Activated CD8-positive, alpha-beta memory T cell treated with anti-CD3 and anti-CD28 coated beads for 4 hours (primary cell): Measurements from ENCODE around the gene ACVR1B.

Experiments
- DNase-seq, 2 donors: peaks; one replicate each; pipeline ENCODE4 v3.0.0-alpha.2; 2020; ENCODE audit warnings: low read depth in 2 of 2

ACVR1B gene

GRCh38 chr12:51917041-51917590 lies 34.4 kb upstream of the ACVR1B start:
- no peak for DNase-seq

- DNase-seq, result no peak
Measured at GRCh38 chr12:51917746-51918453, 33.6 kb upstream of the ACVR1B start.

DNA sequence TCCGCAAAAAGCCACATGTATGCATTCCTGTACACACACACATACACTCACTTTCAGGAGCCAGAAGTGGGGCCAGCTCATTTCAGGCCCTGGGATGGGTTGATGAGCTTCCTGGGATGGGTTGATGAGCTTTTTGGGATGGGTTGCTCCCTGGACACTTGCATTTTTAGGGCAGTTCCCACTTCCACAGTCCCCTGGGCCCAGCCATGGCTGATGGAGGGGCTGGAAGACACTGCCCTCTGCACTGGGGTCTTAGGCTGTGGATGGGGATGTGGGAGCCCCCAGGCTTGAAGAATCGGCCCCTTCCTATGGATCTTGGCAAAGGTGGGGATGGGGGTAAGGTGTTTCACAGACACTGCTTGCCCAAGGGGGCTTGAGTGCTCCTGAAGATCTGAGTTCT lies 31.5 kb upstream of the ACVR1B start:
- DNase-seq, result no peak

DNA sequence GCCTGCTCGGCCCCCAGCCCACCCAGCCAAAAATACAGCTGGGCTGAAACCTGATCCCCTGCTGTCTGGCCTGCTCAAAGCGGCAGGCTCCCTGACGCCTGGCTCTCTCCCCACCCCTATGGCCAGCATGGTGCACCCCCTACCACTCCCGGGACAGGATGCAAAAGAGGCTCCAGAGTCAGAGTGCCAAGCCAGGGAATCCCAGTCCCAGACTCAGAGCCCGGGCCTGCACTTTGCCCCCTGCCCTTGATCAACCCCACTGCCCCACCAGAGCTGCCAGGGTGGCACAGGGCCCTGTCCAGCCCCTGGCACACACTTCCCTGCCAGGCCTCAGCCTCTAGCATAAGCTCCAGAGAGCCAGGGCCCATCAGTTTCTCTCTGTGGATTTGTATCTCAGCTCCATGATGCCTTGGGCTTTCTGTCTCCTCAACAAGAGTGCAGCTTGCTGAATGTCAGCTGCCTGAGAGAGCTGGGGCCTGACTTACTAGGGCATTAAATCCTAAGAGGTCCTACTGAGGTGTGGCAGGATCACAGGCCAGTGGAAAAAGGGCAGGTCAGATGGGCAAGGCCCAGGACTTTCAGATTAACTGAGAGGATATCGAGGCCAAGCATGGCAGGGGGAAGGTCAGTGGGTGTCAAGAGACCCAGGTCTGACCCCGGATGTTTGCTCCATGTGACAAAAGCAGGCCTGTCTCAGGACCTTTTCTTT lies 30.3 kb upstream of the ACVR1B start:
- DNase-seq, result no peak

GRCh38 chr12:51922146-51922545 lies 29.4 kb upstream of the ACVR1B start:
- no peak for DNase-seq

DNA sequence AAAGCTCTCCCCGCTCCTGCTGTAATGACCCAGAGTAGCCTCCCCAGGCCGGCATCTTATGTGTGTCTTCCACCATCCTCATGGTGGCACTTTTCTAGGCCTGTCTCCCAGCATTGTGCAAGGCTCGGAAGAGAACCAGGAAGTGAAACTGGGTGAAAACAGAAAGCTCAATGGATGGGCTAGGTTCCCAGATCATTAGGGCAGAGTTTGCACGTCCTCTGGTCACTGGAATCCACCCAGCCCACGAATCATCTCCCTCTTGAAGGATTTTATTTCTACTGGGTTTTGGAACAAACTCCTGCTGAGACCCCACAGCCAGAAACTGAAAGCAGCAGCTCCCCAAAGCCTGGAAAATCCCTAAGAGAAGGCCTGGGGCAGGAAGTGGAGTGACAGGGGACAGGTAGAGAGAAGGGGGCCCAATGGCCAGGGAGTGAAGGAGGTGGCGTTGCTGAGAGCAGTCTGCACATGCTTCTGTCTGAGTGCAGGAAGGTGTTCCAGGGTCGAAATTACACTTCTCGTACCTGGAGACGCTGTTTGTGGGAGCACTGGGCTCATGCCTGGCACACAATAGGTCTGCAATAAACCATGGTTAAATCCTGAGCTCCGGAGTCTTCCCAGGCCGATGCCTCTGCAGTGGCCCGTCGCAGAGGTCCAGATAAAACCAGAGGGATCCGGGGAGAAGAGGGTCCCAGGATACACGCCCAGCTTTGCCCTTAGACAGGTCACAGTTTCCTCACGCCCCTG lies 28.6 kb upstream of the ACVR1B start:
- DNase-seq, result no peak

- DNase-seq, result peak; percentile 11 to 18
Measured at GRCh38 chr12:51923506-51924365, 27.8 kb upstream of the ACVR1B start.

DNA sequence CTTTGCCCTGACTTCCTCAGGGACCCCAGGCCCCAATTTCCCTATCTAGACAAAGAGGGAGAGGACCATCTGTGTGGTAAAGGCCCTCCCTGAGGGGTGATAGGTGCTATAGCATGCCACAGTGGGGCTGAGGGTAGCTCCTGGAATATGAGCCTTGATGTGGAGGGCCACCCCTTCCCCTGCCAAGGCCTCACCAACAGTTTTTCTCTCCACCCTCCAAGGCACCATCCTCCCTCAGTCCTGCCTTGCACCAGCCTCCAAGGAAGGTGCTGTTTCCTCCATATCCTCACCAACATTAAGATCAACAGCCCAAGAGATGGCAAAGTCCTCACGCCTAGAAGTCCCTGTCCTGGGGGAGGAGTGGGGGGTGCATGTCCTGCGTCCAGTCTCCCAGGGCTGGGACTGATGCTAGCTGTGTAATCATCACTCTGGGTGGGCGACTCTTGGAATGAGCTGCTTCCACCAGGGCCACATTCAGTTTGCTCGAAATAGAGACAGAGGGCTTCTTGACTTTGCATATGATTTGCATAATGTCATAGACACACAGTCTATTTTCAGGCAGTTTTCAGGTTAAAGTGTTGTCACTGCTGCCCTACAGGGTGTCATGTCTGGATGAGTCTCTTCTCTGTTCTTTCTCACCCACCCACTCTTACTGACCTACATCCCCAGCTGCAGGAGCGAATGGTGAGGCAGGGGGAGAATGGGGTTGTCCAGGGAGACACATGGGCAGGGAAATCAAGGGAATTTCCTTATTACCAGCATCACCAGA lies 26.8 kb upstream of the ACVR1B start:
- DNase-seq, result no peak

DNA sequence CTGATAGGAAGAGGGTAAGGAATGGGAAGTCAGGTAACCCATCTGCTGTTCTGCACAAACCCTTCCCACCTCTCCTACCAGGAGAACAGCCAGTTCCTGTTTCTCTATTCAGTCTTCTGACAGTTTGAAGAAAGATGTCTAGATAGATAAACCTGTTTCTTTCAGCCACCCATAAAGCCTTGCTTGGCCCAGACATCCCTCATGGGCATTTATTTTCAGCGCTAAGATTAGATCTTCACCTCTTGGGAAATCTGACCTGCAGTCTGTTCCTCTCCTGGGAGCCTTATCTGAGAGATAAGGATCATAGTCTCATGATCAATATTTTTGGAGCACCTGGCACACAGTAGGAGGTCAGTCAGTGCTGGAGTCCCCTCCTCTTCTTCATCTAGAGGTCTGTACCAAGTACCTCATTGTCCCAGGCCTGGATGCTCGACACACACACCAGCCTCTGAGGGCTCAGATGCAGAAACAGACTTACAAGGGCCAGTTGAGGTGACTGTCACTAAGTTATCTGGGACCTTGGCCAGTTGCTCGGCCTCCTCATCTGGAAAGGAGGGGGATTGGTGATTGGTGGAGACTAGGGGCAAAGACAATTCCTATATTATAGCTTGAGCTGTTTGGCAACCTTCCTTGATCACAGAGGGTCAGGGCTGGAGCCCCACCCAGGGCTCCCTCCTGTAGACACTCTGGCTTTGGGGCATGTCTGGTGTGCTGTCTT lies 26.0 kb upstream of the ACVR1B start:
- no peak for DNase-seq

GRCh38 chr12:51926064-51926632 lies 25.4 kb upstream of the ACVR1B start:
- no peak for DNase-seq

- DNase-seq, result no peak
Measured at GRCh38 chr12:51926718-51927117, 24.8 kb upstream of the ACVR1B start.

- DNase-seq, result no peak
Measured at GRCh38 chr12:51932218-51933076, 19.1 kb upstream of the ACVR1B start.

GRCh38 chr12:51934080-51934479 lies 17.4 kb upstream of the ACVR1B start:
- DNase-seq, result no peak

GRCh38 chr12:51937926-51938325 lies 13.6 kb upstream of the ACVR1B start:
- no peak for DNase-seq

- no peak for DNase-seq
Measured at GRCh38 chr12:51938726-51939125, 12.8 kb upstream of the ACVR1B start.

DNA sequence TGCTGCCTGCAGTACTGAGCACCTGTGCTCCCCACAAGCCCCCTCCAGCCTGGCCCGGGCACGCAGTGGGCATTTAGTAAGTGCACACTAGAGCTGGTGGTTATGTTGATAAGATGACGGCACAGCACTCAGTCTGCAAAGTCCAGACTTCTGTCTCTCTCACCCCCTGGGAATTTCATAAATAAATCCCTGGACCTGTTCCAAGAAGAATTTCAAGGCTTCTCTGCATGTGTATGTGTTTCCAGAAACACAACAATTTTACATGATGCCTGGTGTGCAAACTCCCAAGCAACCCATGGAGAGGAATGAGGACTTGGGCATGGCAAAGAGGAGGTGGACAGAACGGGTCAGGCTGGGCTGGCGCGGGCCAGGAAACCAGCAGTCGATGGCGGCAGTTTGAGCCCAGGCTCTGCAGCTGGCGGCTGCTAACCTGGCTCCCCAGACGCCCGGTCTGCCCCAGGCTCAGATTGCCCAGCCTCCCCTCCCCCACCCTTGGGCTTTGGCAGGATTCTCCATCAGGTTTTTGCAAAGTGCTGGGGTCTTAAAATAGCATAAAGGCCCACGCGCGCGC lies 10.4 kb upstream of the ACVR1B start:
- DNase-seq, result no peak

DNA sequence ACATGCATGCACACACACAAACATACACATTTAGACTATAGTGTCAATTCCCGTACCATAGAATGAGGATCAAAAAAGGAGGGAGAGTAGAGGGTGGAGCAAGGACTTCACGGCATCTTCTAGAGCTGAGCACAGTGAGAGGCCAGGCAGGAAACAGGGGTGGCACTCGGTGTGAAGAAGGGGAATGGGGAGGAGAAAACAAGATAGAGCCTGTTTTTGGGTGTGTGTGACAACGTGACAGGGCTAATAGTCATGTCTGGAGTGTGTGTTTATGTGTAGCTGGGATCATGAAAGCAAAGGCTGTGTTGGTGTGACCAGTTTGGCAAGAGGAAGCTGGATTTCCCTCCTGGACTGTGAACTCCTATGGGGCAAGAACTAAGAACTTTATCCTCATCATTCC lies 9.9 kb upstream of the ACVR1B start:
- no peak for DNase-seq

- no peak for DNase-seq
Measured at GRCh38 chr12:51942056-51942455, 9.4 kb upstream of the ACVR1B start.
